GM19035 (cell line): ENCODE data around the gene C18orf54.
A peak's percentile ranks its signal among the peaks of the same experiment; 100 is the strongest.
"Not testable (repeated sequence)": the region's sequence is repeated elsewhere in the genome, so short reads cannot be mapped to it uniquely, and the experiment has no call there.

Experiments used
- ATAC-seq: cut with Tn5 transposase; IDR thresholded peaks from one replicate; pipeline ENCODE4 v1.9.1; 2021; ENCODE audit not compliant: unreplicated experiment

C18orf54 gene

DNA sequence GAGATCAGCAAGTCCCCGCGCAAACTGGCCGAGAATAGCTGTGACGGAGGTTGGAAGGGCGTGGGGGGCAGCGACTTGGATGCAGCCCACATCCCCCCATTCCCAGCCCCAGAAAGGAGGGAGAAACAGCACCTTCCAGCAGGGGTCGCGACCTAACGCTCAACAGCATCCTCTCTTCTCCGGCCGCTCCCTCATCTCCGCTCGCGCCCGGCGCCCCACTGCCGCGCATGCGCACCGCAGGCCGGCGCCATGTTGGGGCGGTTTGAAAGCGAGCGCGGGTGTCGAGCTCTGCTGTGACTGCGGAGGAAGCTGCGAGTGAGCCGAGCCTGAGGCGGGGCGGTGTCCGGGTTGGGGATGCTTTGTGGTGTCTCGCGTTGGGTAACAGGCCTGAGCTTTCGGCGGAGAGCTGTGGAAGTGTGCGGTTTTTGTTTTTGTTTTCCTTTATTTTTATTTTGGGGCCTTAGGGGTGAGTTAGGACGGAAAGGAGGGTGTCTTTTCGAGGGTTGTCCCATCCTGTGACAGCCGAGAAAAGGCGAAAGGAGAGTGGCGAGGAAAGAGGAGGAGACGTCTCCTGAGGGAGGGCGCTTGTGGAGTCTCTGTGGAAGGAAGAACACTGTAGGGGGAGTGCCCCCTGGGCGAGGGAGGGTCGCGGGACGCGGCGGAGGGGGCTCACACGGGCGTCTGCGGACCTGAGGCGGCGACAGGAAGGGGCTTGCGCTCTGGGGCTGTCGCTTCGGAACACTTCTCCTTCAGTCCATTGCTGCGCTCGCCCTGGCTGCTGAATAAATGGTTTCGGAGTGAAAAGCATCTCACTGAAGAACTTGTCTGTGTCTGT, at the start of gene C18orf54, which contains the start of gene STARD6:
C18orf54 (plus strand) TSS at position 247 of the 835 bp plus-strand sequence. CDS start 2,667 bp downstream, outside the sequence.
STARD6 (minus strand) TSS at position 199 of the 835 bp plus-strand sequence. CDS start 3,285 bp downstream, outside the sequence.
- ATAC-seq: peak; percentile 94

DNA sequence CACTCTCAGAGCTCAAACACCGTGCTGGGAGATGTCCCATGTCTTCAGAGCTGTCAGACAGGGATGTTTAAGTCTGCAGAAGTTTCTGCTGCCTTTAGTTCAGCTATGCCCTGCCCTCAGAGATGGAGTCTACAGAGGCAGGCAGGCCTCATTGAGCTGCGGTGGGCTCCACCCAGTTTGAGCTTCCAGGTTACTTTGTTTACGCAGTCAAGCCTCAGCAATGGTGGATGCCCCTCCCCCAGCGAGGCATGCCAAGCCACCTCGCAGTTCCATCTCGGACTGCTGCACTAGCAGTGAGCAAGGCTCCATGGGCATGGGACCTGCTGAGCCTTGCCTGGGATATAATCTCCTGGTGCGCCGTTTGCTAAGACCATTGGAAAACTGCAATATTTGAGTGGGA, 48.1 kb upstream of the C18orf54 start:
- not testable (repeated sequence) for ATAC-seq

- no peak for ATAC-seq
Observed at GRCh38 chr18:54316071-54316820, 41.5 kb upstream of the C18orf54 start.

- no peak for ATAC-seq
Observed at GRCh38 chr18:54323561-54323960, 34.1 kb upstream of the C18orf54 start.

- no peak for ATAC-seq
Observed at GRCh38 chr18:54323970-54324369, 33.7 kb upstream of the C18orf54 start.

DNA sequence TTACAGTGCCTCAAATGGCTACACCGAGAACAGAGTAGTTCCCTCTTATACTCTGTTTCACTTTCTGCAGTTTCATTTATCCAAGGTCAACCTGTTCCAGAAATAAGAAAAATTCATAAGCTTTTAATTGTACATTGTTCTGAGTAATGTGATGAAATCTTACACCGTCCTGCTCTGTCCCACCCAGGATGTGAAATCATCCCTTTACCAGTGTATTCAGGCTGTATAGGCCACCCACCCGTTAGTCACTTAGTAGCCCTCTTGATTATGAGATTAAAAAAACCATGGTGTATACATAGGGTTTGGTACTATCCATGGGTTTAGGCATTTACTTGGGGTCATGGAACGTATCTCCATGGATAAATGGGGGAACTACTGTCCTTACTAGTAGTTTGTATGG, 29.9 kb upstream of the C18orf54 start:
- ATAC-seq: no peak

DNA sequence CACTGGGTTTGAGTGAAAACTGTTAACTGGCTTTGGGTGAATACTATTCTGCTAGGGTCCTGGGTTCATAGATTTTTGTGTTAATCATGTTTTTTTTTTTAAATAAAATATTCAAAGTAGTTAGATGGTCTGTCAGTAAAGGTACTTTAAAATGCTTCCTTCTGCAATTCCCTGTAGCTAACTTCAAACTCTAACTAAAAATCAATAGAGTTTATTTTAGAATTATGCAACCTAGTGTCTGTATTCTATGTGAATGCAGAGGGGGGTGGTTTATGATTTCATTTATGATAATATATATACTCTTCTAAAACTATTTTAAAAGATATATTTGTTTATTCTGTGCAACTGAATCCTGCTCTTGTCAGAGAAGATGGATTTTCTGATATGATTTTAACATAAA, 27.9 kb upstream of the C18orf54 start:
- ATAC-seq: no peak

GRCh38 chr18:54330768-54331548, 26.7 kb upstream of the C18orf54 start:
- no peak for ATAC-seq

GRCh38 chr18:54335638-54336173, 22.0 kb upstream of the C18orf54 start:
- ATAC-seq: no peak

DNA sequence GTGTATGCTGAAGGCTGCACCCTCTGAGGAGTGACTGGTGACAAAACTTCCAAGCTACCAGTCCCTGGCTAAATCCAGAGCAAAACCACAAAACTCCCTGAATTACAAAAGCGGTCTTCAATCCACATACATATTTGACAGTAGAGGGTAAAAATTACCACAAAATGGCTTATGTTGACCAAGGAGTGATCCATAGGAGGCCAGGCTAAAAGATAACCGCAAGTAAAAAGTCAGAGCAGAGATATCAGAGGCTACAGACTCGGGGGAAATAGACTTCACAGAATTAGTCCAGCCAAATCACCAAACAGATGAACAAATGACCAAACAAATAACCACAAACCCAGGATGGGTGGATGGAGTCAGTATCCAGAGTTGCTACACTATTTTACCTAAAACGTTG, 19.5 kb upstream of the C18orf54 start:
- ATAC-seq: no peak

DNA sequence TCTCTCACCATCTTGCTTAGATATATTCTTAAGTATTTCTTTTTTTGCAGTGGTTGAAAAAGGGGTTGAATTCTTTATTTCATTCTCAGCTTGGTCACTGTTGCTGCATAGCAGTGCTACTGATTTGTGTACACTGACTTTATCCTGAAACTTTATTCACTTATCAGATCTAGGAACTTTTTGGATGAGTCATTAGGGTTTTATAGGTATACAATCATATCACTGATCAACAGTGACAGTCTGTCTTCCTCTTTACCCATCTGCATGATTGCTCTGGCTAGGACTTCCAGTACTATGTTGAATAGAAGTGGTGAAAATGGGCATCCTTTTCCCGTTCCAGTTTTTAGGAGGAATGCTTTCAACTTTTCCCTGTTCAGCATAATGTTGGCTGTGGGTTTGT, 6.5 kb upstream of the C18orf54 start:
- no peak for ATAC-seq

GRCh38 chr18:54357082-54357659, 535 bp upstream of the C18orf54 start:
- ATAC-seq: peak; percentile 45

DNA sequence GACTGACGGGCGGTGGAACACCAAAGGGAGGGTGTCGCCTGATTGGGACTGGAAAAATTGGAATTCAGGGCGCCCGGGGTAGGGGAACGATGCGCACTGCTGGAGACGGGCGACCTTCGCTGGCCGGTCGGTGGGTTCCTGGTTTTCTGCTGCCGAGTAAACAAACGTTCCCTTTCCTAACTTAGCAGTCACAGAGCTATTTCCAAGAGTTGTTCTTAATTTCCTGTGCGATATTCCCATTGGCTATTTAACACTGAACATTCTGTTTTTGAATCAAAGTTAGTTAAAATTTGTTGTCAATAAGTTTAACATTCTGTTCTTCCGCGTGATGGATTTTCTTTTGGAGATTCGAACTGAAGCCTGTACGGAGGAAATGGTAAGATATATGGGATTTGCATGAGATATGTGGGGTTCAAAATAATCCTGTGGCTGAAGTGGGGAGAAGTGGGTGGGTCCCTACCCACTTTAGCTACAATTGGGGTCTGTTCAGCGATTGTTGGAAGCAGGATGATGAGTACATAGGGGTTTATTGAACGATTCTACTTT, 862 bp downstream of the C18orf54 start:
- peak; percentile 14 for ATAC-seq

DNA sequence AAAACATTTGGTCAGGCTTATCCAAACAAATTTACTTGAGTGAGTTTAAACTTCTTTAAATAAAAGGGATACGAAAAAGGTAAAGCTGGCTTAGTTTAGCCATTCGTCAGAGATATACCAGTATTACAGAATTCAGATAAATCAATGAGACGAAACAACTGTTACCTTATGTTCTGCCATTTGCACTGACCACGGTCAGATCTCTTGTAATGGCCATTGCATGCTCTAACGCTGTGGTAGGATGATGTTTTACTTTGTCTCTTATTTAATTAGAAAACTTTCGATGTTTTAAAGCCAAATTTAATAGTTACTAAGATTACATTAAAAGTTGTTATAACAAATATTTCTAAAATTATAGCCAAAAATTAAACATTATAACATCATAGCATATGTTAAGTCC, 1.5 kb downstream of the C18orf54 start:
- ATAC-seq: no peak

GRCh38 chr18:54360406-54360805, 2.7 kb downstream of the C18orf54 start:
- no peak for ATAC-seq

DNA sequence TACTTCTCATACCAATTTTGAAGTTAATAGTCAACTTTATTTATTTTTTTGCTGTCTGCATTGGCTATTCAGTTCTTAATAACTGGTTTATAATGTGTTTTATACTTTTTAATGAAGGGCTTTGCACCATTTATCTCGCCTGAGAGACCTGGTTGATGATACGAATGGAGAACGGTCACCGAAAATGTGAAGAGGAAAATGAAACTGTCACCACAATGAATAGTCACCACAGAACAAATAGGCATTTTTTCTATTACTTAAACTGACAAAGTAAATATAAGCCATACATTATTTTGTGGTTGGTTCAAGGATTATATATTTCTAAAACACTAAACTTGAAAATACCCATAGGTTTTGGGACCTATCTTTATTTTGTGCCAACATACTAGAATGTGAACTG, 20.4 kb downstream of the C18orf54 start:
- ATAC-seq: no peak

DNA sequence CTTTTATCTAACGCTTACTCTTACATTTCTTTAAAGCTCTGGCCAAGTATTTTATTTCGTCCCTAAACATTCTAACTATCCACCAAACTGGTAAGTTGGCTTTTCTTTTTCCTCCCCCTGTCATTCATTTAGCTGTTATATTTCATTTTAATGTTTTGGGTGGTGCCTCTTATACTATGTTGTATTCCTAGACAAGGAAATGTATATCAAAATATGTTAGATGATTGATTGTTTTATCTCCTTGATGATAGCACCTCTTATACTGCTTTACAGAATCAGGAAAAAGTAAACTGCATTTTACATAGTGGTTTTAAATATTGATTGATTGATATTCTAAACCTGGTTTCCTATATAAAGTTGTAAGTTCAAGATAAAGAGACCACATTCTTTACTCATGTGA, 23.9 kb downstream of the C18orf54 start:
- ATAC-seq: no peak

- ATAC-seq: no peak
Observed at GRCh38 chr18:54382076-54382475, 24.4 kb downstream of the C18orf54 start.

- ATAC-seq: no peak
Observed at GRCh38 chr18:54382733-54383252, 25.1 kb downstream of the C18orf54 start.

DNA sequence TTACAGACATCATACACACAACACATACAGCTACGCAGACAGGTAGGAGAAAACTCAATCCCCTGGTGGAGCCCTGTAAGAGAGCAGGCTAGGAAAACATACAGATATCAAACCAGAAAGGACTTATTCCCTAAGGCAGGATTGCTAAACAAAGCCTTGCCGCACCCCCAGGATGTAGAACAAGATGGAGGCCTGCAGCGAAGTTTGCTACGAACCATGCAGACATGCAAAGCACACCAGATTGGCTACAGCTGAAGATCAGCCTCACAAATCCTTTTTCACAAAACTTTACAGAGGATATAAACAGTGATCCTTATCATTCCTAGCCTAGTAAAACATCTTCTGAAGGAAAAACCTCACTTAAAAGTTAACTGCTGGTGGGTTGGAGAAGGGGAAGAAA, 28.3 kb downstream of the C18orf54 start:
- no peak for ATAC-seq
